Liver (tissue), 9 donors: Measurements from ENCODE around the gene ASXL2. TPM values are rescaled to one million over a fixed set of nuclear protein-coding genes. Genes with fewer than 3 reads are reported as not detected.

Experiments
- DNase-seq: peaks from one replicate; pipeline ENCODE4 v3.0.0-alpha.2; 2017; ENCODE audit warnings: low spot score
- H3K27ac ChIP-seq, 2 donors: one replicate each; pipeline ENCODE4 v1.7.0; 2013; ENCODE audit warnings: inconsistent platforms in 2 of 2, low read length in 2 of 2, control low read depth in 1 of 2, low read depth in 1 of 2, mild to moderate bottlenecking in 1 of 2
- H3K27me3 ChIP-seq, 4 donors: one replicate each; pipeline versions ENCODE4 v1.6.1 to v1.7.0; 2013; ENCODE audit warnings: low read length in 3 of 4, inconsistent platforms in 1 of 4, mild to moderate bottlenecking in 1 of 4, moderate library complexity in 1 of 4; ENCODE audit not compliant: control insufficient read depth in 4 of 4, insufficient read depth in 4 of 4
- H3K36me3 ChIP-seq, 4 donors: one replicate each; pipeline versions ENCODE4 v1.6.1 to v1.7.0; 2013; ENCODE audit warnings: low read length in 3 of 4, mild to moderate bottlenecking in 3 of 4, low read depth in 1 of 4, moderate library complexity in 1 of 4; ENCODE audit not compliant: control insufficient read depth in 4 of 4, insufficient read depth in 3 of 4
- H3K4me1 ChIP-seq, 4 donors: one replicate each; pipeline versions ENCODE4 v1.6.1 to v1.7.0; 2013; ENCODE audit warnings: low read length in 3 of 4, mild to moderate bottlenecking in 3 of 4, moderate library complexity in 1 of 4; ENCODE audit not compliant: control insufficient read depth in 4 of 4, insufficient read depth in 4 of 4
- H3K4me3 ChIP-seq, 3 donors: one replicate each; pipeline versions ENCODE4 v1.6.1 to v1.7.0; 2013; ENCODE audit warnings: low read length in 3 of 3, control low read depth in 1 of 3, low read depth in 1 of 3, mild to moderate bottlenecking in 1 of 3
- H3K9ac ChIP-seq, 2 donors: one replicate each; pipeline ENCODE4 v1.7.0; 2013; ENCODE audit warnings: low read length in 2 of 2, mild to moderate bottlenecking in 2 of 2, moderate library complexity in 2 of 2, control low read depth in 1 of 2, low read depth in 1 of 2
- H3K9me3 ChIP-seq, 4 donors: one replicate each; pipeline versions ENCODE4 v1.6.1 to v1.7.0; 2013; ENCODE audit warnings: low read length in 3 of 4; ENCODE audit not compliant: control insufficient read depth in 4 of 4
- EGR1 ChIP-seq, 2 donors: IDR thresholded peaks; 2 replicates each; pipeline ENCODE4 v1.6.1; 2016 to 2018; ENCODE audit warnings: antibody characterized with exemption in 2 of 2, low read depth in 2 of 2
- FOXA1 ChIP-seq: IDR thresholded peaks from 2 replicates; pipeline ENCODE4 v1.6.1; 2016; ENCODE audit warnings: antibody characterized with exemption
- FOXA2 ChIP-seq: IDR thresholded peaks from 2 replicates; pipeline ENCODE4 v1.6.1; 2016; ENCODE audit warnings: antibody characterized with exemption
- GABPA ChIP-seq, 2 donors: IDR thresholded peaks in 1 of 2; conservative IDR thresholded peaks in 1 of 2; 2 replicates each; pipeline ENCODE4 v1.6.1; 2016; ENCODE audit warnings: antibody characterized with exemption in 2 of 2, mild to moderate bottlenecking in 1 of 2, moderate library complexity in 1 of 2
- HNF4A ChIP-seq, 2 donors: conservative IDR thresholded peaks; 2 replicates each; pipeline ENCODE4 v1.6.1; 2016; ENCODE audit warnings: antibody characterized with exemption in 2 of 2, mild to moderate bottlenecking in 2 of 2
- HNF4G ChIP-seq: IDR thresholded peaks from 2 replicates; pipeline ENCODE4 v1.6.1; 2016; ENCODE audit warnings: antibody characterized with exemption
- JUND ChIP-seq, 2 donors: IDR thresholded peaks; 2 replicates each; pipeline ENCODE4 v1.6.1; 2016; ENCODE audit warnings: antibody characterized with exemption in 2 of 2
- NR2F2 ChIP-seq: IDR thresholded peaks from 2 replicates; pipeline ENCODE4 v1.6.1; 2016; ENCODE audit warnings: antibody characterized with exemption
- RAD21 ChIP-seq, 2 donors: IDR thresholded peaks; 2 replicates each; pipeline ENCODE4 v1.6.1; 2016; ENCODE audit warnings: antibody characterized with exemption in 2 of 2, mild to moderate bottlenecking in 2 of 2
- RXRA ChIP-seq, 2 donors: IDR thresholded peaks; 2 replicates each; pipeline ENCODE4 v1.6.1; 2017 to 2018; ENCODE audit warnings: antibody characterized with exemption in 2 of 2, mild to moderate bottlenecking in 1 of 2
- SP1 ChIP-seq: IDR thresholded peaks from 2 replicates; pipeline ENCODE4 v1.6.1; 2018; ENCODE audit warnings: antibody characterized with exemption, mild to moderate bottlenecking
- TAF1 ChIP-seq: conservative IDR thresholded peaks from 2 replicates; pipeline ENCODE4 v1.6.1; 2016; ENCODE audit warnings: antibody characterized with exemption, mild to moderate bottlenecking
- YY1 ChIP-seq: IDR thresholded peaks from 2 replicates; pipeline ENCODE4 v1.6.1; 2016; ENCODE audit warnings: antibody characterized with exemption, mild to moderate bottlenecking
- WGBS: extraction: QIAGEN DNeasy Blood & Tissue Kit; methylation state at CpG from one replicate; pipeline ENCODE4 v1.1.7; 2013; 5-methylcytosine and 5-hydroxymethylcytosine counted together
- polyA plus RNA-seq, 2 donors: library from polyadenylated mRNA; stranded (reverse) in 1 of 2; unstranded in 1 of 2; fragments of 200-250 nt in 1 of 2; fragments of >200 nt in 1 of 2; fragmentation: Nextera tagmentation in 1 of 2; extraction: Ambion mirVana in 1 of 2; gene quantifications; one replicate each; pipeline versions ENCODE4 v1.2.1 to v1.2.3, GENCODE V29; 2013 to 2015
- total RNA-seq, 2 donors: library from RNA; depleted of rRNA; stranded (reverse); fragments of >200 nt; gene quantifications; one replicate each; pipeline ENCODE4 v1.2.3, GENCODE V29; 2014
- TF ChIP-seq, protein P1 (sequence below): fragments of 150-350 bp; IDR thresholded peaks from 2 replicates; pipeline ENCODE4 v1.5.1; 2017; ENCODE audit warnings: improper control_type of control experiment, low read depth, low read length; ENCODE audit not compliant: missing input control
- TF ChIP-seq, protein P2 (sequence below): IDR thresholded peaks from 2 replicates; pipeline ENCODE4 v1.6.1; 2016; ENCODE audit warnings: antibody characterized with exemption, mild to moderate bottlenecking
- TF ChIP-seq, protein P3 (sequence below): IDR thresholded peaks from 2 replicates; pipeline ENCODE4 v1.6.1; 2016; ENCODE audit warnings: antibody characterized with exemption
- TF ChIP-seq, protein P4 (sequence below): IDR thresholded peaks from 2 replicates; pipeline ENCODE4 v1.6.1; 2016; ENCODE audit warnings: antibody characterized with exemption
- TF ChIP-seq, protein P5 (sequence below): IDR thresholded peaks from 2 replicates; pipeline ENCODE4 v1.6.1; 2016; ENCODE audit warnings: antibody characterized with exemption
- donor health status: healthy.
- donor health status: healthy.
- donor health status: healthy.
- donor health status: healthy.
- donor health status: healthy.

Gene ASXL2
- total and polyA plus RNA-seq, 4 donors, result 2.4 to 7.3 (median 4.4) TPM

DNA sequence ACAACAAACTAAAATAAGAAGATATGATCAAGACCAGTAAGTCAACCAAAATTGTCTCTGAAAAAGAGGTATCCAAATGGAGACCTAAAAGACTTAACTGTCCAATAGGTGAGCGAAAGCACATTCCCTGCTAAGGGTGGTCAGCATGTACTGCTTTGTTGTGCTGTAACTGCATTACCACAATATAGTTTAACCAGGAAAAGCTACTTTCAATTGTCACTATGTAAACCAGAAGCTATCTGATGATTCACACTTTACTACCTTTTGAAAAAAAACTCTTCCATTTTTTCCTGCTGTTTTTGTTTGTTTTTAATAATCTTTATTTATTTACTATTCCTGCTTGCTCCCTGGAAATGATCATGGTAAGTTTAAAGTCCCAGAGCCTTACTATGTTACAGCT is 36.1 kb downstream of the ASXL2 start (continued):
- TF ChIP-seq, protein P1, sequence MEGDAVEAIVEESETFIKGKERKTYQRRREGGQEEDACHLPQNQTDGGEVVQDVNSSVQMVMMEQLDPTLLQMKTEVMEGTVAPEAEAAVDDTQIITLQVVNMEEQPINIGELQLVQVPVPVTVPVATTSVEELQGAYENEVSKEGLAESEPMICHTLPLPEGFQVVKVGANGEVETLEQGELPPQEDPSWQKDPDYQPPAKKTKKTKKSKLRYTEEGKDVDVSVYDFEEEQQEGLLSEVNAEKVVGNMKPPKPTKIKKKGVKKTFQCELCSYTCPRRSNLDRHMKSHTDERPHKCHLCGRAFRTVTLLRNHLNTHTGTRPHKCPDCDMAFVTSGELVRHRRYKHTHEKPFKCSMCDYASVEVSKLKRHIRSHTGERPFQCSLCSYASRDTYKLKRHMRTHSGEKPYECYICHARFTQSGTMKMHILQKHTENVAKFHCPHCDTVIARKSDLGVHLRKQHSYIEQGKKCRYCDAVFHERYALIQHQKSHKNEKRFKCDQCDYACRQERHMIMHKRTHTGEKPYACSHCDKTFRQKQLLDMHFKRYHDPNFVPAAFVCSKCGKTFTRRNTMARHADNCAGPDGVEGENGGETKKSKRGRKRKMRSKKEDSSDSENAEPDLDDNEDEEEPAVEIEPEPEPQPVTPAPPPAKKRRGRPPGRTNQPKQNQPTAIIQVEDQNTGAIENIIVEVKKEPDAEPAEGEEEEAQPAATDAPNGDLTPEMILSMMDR, result no peak
- TF ChIP-seq FOXA1, result no peak
- TF ChIP-seq FOXA2, result no peak
- TF ChIP-seq SP1, result no peak
- TF ChIP-seq RAD21 (IDR thresholded peaks at IDR 0.05), result no peak

DNA sequence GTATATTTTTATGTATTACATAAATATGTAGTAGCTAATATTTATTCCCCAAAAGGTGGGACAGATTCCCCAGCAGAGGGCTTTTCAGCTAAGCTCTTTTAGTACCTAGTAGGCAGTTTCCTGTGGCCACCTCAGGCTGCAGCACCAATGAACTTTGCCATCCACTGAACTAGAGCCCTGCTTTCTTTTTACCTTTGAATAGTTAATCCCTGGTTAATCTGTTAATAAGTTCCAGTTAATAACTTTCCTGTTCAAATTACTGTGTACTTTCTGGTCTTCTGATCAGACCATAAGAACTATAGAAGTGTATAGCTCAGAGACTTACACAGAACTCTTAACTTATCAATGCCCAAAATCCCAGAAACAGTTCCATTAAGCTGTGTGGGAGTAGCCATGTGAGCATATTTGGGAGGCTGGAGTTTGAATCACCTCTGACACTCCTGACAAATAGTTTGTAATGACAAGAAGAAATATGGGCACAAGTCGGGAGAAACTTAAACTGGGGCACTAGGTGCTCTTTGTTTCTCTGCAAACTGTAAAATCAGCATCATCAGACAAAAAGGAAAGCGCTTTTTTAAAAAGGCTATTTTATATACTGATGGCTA is 40.0 kb downstream of the ASXL2 start:
- H3K4me3 ChIP-seq, result no peak overlapping the region

More for the DNA sequence above, 40.0 kb downstream of the ASXL2 start:
- Histone ChIP-seq H3K36me3 (peaks cover 0 to 2% (median 0%) of the 10 kb centered on the region in 4 donors), H3K4me1 (peaks cover 0 to 14% (median 9%) of the 10 kb centered on the region in 4 donors), H3K9ac (no peak overlapping the region), H3K27me3 (no peaks in the 10 kb centered on the region), H3K27ac (peak overlapping the region in 1 of 2 donors; percentile 0), H3K9me3 (no peaks in the 10 kb centered on the region)
- WGBS, result 64% methylated on average over 2 of the region's 2 CpGs
- TF ChIP-seq, protein P2, sequence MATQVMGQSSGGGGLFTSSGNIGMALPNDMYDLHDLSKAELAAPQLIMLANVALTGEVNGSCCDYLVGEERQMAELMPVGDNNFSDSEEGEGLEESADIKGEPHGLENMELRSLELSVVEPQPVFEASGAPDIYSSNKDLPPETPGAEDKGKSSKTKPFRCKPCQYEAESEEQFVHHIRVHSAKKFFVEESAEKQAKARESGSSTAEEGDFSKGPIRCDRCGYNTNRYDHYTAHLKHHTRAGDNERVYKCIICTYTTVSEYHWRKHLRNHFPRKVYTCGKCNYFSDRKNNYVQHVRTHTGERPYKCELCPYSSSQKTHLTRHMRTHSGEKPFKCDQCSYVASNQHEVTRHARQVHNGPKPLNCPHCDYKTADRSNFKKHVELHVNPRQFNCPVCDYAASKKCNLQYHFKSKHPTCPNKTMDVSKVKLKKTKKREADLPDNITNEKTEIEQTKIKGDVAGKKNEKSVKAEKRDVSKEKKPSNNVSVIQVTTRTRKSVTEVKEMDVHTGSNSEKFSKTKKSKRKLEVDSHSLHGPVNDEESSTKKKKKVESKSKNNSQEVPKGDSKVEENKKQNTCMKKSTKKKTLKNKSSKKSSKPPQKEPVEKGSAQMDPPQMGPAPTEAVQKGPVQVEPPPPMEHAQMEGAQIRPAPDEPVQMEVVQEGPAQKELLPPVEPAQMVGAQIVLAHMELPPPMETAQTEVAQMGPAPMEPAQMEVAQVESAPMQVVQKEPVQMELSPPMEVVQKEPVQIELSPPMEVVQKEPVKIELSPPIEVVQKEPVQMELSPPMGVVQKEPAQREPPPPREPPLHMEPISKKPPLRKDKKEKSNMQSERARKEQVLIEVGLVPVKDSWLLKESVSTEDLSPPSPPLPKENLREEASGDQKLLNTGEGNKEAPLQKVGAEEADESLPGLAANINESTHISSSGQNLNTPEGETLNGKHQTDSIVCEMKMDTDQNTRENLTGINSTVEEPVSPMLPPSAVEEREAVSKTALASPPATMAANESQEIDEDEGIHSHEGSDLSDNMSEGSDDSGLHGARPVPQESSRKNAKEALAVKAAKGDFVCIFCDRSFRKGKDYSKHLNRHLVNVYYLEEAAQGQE, result no peak
- TF ChIP-seq RXRA (IDR thresholded peaks at IDR 0.05) (peak; percentile 30 to 38), SP1 (peak; percentile 44), RAD21 (IDR thresholded peaks at IDR 0.05) (no peak), HNF4A (conservative IDR thresholded peaks at IDR 0.05) (peak; percentile 18 to 34), TAF1 (no peak), GABPA (IDR thresholded peaks at IDR 0.05 in 1 of 2, conservative IDR thresholded peaks at IDR 0.05 in 1 of 2) (no peak), YY1 (peak; percentile 19), NR2F2 (no peak), FOXA2 (no peak), HNF4G (no peak), EGR1 (IDR thresholded peaks at IDR 0.05; ENCODE audit: low read depth in 2 of 2) (no peak), JUND (IDR thresholded peaks at IDR 0.05) (no peak), FOXA1 (no peak)
- TF ChIP-seq, protein P1, result no peak
- TF ChIP-seq, protein P3, sequence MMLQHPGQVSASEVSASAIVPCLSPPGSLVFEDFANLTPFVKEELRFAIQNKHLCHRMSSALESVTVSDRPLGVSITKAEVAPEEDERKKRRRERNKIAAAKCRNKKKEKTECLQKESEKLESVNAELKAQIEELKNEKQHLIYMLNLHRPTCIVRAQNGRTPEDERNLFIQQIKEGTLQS, result no peak
- TF ChIP-seq, protein P4, sequence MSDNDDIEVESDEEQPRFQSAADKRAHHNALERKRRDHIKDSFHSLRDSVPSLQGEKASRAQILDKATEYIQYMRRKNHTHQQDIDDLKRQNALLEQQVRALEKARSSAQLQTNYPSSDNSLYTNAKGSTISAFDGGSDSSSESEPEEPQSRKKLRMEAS, result no peak
- TF ChIP-seq, protein P5, sequence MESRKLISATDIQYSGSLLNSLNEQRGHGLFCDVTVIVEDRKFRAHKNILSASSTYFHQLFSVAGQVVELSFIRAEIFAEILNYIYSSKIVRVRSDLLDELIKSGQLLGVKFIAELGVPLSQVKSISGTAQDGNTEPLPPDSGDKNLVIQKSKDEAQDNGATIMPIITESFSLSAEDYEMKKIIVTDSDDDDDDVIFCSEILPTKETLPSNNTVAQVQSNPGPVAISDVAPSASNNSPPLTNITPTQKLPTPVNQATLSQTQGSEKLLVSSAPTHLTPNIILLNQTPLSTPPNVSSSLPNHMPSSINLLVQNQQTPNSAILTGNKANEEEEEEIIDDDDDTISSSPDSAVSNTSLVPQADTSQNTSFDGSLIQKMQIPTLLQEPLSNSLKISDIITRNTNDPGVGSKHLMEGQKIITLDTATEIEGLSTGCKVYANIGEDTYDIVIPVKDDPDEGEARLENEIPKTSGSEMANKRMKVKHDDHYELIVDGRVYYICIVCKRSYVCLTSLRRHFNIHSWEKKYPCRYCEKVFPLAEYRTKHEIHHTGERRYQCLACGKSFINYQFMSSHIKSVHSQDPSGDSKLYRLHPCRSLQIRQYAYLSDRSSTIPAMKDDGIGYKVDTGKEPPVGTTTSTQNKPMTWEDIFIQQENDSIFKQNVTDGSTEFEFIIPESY, result no peak
- no peak for DNase-seq
